ENCODE measurements around the gene SEMA3A.
"Not testable (repeated sequence)": the region's sequence is repeated elsewhere in the genome, so short reads cannot be mapped to it uniquely, and the experiment has no call there.

Gene SEMA3A

GRCh38 chr7:84161398-84161797, 33.2 kb downstream of the SEMA3A start:
- Histone ChIP-seq H3K27me3 (ENCODE audit: control insufficient read depth, insufficient read depth, low read length, poor library complexity, severe bottlenecking) (no peaks in the 10 kb centered on the region), H3K9me3 (ENCODE audit: control insufficient read depth, low read length) (no peaks in the 10 kb centered on the region), H3K36me3 (ENCODE audit: control insufficient read depth, insufficient read depth, low read length) (no peaks in the 10 kb centered on the region), H3K4me1 (ENCODE audit: control insufficient read depth, insufficient read depth, low read length) (peaks cover 4% of the 10 kb centered on the region), H3K4me3 (ENCODE audit: insufficient read depth, low read depth, low read length) (no peak overlapping the region), H3K27ac (ENCODE audit: insufficient read depth, low read depth, low read length, poor library complexity, severe bottlenecking) (no peak overlapping the region)
- WGBS, 2 experiments: 93 to 100% methylated on average over 1 of the region's 1 CpG

DNA sequence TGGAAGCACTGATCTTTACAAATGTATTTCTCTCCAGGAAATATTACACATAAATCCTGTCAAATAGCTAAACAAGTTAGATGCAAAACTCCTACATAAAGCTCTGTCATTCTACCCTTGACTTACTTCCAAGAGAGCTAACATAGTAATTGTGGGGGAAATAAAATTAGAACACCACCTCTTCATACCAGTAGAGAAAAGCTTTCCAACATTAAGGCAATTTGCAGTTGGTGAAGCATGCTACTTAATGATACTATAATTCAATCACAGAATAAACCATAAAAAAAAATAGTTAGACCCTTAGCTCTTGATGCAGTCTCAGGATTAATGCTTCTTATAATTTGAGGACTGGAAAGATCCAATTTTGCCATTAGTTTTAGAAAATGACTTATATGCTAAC, 35.2 kb downstream of the SEMA3A start:
- no peak overlapping the region for H3K4me3 ChIP-seq (ENCODE audit: insufficient read depth, low read depth, low read length)
- H3K27me3 ChIP-seq (ENCODE audit: control insufficient read depth, insufficient read depth, low read length, poor library complexity, severe bottlenecking): no peaks in the 10 kb centered on the region
- peaks cover 4% of the 10 kb centered on the region for H3K4me1 ChIP-seq (ENCODE audit: control insufficient read depth, insufficient read depth, low read length)
- no peak overlapping the region for H3K27ac ChIP-seq (ENCODE audit: insufficient read depth, low read depth, low read length, poor library complexity, severe bottlenecking)
- no peaks in the 10 kb centered on the region for H3K36me3 ChIP-seq (ENCODE audit: control insufficient read depth, insufficient read depth, low read length)
- H3K9me3 ChIP-seq (ENCODE audit: control insufficient read depth, low read length): no peaks in the 10 kb centered on the region

DNA sequence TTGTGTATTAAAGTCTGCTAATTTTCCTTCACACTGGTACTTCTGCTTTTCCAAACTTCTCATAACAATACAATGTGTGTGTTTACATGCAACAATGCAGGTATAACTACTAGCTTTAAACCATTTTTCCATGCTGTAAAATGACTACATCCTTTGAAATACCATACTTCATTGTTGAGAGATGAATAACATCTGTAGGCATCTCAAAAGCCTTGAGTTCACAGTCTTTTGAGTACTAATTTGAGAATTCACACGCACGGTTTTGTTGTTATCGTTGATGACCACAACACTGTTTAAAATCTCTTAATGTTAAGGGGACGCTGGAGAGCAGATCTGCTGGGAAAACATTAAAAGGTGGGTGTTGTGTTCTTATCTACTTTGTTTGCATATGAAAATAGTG, 37.4 kb downstream of the SEMA3A start:
- H3K27ac ChIP-seq (ENCODE audit: insufficient read depth, low read depth, low read length, poor library complexity, severe bottlenecking): no peak overlapping the region
- H3K27me3 ChIP-seq (ENCODE audit: control insufficient read depth, insufficient read depth, low read length, poor library complexity, severe bottlenecking): no peaks in the 10 kb centered on the region
- WGBS, 2 experiments: 87 to 92% methylated on average over 4 of the region's 4 CpGs
- H3K36me3 ChIP-seq (ENCODE audit: control insufficient read depth, insufficient read depth, low read length): no peaks in the 10 kb centered on the region
- no peaks in the 10 kb centered on the region for H3K9me3 ChIP-seq (ENCODE audit: control insufficient read depth, low read length)
- no peaks in the 10 kb centered on the region for H3K4me1 ChIP-seq (ENCODE audit: control insufficient read depth, insufficient read depth, low read length)
- H3K4me3 ChIP-seq (ENCODE audit: insufficient read depth, low read depth, low read length): no peak overlapping the region

GRCh38 chr7:84154991-84155781, 39.4 kb downstream of the SEMA3A start:
- no peaks in the 10 kb centered on the region for H3K4me1 ChIP-seq (ENCODE audit: control insufficient read depth, insufficient read depth, low read length)
- 96% methylated on average over 6 of the region's 6 CpGs for WGBS, 2 experiments
- no peaks in the 10 kb centered on the region for H3K36me3 ChIP-seq (ENCODE audit: control insufficient read depth, insufficient read depth, low read length)
- no peak overlapping the region for H3K4me3 ChIP-seq (ENCODE audit: insufficient read depth, low read depth, low read length)
- H3K27me3 ChIP-seq (ENCODE audit: control insufficient read depth, insufficient read depth, low read length, poor library complexity, severe bottlenecking): no peaks in the 10 kb centered on the region
- no peaks in the 10 kb centered on the region for H3K9me3 ChIP-seq (ENCODE audit: control insufficient read depth, low read length)
- no peak overlapping the region for H3K27ac ChIP-seq (ENCODE audit: insufficient read depth, low read depth, low read length, poor library complexity, severe bottlenecking)

GRCh38 chr7:84152995-84153394, 41.6 kb downstream of the SEMA3A start:
- no peak overlapping the region for H3K4me3 ChIP-seq (ENCODE audit: insufficient read depth, low read depth, low read length)
- H3K9me3 ChIP-seq (ENCODE audit: control insufficient read depth, low read length): no peaks in the 10 kb centered on the region
- H3K36me3 ChIP-seq (ENCODE audit: control insufficient read depth, insufficient read depth, low read length): no peaks in the 10 kb centered on the region
- H3K27me3 ChIP-seq (ENCODE audit: control insufficient read depth, insufficient read depth, low read length, poor library complexity, severe bottlenecking): no peaks in the 10 kb centered on the region
- H3K27ac ChIP-seq (ENCODE audit: insufficient read depth, low read depth, low read length, poor library complexity, severe bottlenecking): no peak overlapping the region
- H3K4me1 ChIP-seq (ENCODE audit: control insufficient read depth, insufficient read depth, low read length): peaks cover 4% of the 10 kb centered on the region

- H3K9me3 ChIP-seq (ENCODE audit: control insufficient read depth, low read length); H3K36me3 ChIP-seq (ENCODE audit: control insufficient read depth, insufficient read depth, low read length); H3K27me3 ChIP-seq (ENCODE audit: control insufficient read depth, insufficient read depth, low read length, poor library complexity, severe bottlenecking): not testable (repeated sequence)
- Histone ChIP-seq H3K4me1 (ENCODE audit: control insufficient read depth, insufficient read depth, low read length) (peaks cover 20% of the 10 kb centered on the region), H3K27ac (ENCODE audit: insufficient read depth, low read depth, low read length, poor library complexity, severe bottlenecking) (peak overlapping the region; percentile 85), H3K4me3 (ENCODE audit: insufficient read depth, low read depth, low read length) (peak overlapping the region; percentile 43)
- WGBS, 2 experiments: 3% methylated on average over 20 to 22 of the region's 22 CpGs
Observed at GRCh38 chr7:84150370-84150769, 44.2 kb downstream of the SEMA3A start.

GRCh38 chr7:84149573-84149972, 45.0 kb downstream of the SEMA3A start:
- WGBS, 2 experiments: 15 to 22% methylated on average over 3 of the region's 3 CpGs
- no peaks in the 10 kb centered on the region for H3K27me3 ChIP-seq (ENCODE audit: control insufficient read depth, insufficient read depth, low read length, poor library complexity, severe bottlenecking)
- H3K4me3 ChIP-seq (ENCODE audit: insufficient read depth, low read depth, low read length): peak overlapping the region; percentile 43
- H3K9me3 ChIP-seq (ENCODE audit: control insufficient read depth, low read length): no peaks in the 10 kb centered on the region
- H3K27ac ChIP-seq (ENCODE audit: insufficient read depth, low read depth, low read length, poor library complexity, severe bottlenecking): no peak overlapping the region
- H3K4me1 ChIP-seq (ENCODE audit: control insufficient read depth, insufficient read depth, low read length): peaks cover 26% of the 10 kb centered on the region
- H3K36me3 ChIP-seq (ENCODE audit: control insufficient read depth, insufficient read depth, low read length): no peaks in the 10 kb centered on the region

DNA sequence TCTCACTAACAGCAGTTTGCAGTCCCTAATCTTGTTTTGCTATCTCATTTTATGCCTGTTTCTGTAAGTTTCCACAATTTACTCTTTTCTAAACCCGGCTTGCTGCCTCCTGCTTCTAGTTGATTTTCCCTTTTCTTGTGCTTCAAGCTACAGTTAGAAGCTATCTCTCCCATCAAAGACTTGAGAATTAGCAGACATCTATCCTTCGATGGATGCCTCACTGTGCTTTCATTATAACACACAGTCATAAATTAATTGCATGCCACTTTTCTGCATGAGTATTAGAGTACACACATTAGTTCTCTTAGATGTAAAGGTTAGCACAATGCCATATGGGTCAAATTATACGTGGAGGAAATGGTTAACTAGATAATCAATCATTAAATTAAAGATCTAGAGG, 48.7 kb downstream of the SEMA3A start:
- Histone ChIP-seq H3K27me3 (ENCODE audit: control insufficient read depth, insufficient read depth, low read length, poor library complexity, severe bottlenecking) (no peaks in the 10 kb centered on the region), H3K4me1 (ENCODE audit: control insufficient read depth, insufficient read depth, low read length) (peaks cover 28% of the 10 kb centered on the region), H3K4me3 (ENCODE audit: insufficient read depth, low read depth, low read length) (no peak overlapping the region), H3K36me3 (ENCODE audit: control insufficient read depth, insufficient read depth, low read length) (no peaks in the 10 kb centered on the region), H3K9me3 (ENCODE audit: control insufficient read depth, low read length) (no peaks in the 10 kb centered on the region), H3K27ac (ENCODE audit: insufficient read depth, low read depth, low read length, poor library complexity, severe bottlenecking) (no peak overlapping the region)
- WGBS, 2 experiments: 60 to 66% methylated on average over 3 of the region's 3 CpGs

DNA sequence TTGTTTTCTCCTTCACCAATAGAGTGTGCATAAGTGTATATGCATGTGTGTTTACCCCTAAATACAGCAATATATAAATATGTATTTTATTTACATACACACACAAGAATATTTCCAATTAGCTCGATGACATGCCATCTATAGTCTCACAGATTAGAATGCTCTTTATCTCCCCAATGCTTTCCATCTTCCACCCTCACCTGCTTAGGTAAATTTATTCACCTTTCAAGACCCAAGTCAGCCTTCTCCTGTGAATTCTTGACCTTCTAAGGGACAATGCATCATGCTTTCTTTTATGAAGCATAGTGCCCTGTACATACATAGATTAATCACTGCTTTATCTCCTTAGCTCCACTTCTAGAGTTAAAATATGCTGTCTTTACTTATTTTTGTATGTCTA, 49.7 kb downstream of the SEMA3A start:
- no peak overlapping the region for H3K27ac ChIP-seq (ENCODE audit: insufficient read depth, low read depth, low read length, poor library complexity, severe bottlenecking)
- 44 to 67% methylated on average over 1 of the region's 1 CpG for WGBS, 2 experiments
- no peaks in the 10 kb centered on the region for H3K36me3 ChIP-seq (ENCODE audit: control insufficient read depth, insufficient read depth, low read length)

DNA sequence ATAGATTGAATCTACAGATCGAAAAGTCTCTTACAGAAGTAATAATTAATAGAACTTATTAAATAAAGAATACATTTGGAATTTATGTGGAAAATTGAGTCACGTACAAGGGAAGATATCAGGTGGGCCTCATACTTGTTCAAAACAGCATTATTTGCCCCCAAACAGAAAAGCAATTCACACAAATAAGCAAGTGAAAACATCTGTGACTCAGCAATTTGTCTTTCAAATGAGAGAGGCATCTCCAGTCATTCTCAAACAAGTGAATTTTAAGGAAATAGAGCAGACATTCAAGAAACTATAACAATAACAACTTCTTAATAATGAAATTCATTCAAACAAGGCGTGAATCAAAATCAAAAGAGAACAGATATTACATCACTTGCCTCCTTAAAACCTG, 50.1 kb downstream of the SEMA3A start:
- no peak overlapping the region for H3K27ac ChIP-seq (ENCODE audit: insufficient read depth, low read depth, low read length, poor library complexity, severe bottlenecking)
- peaks cover 28% of the 10 kb centered on the region for H3K4me1 ChIP-seq (ENCODE audit: control insufficient read depth, insufficient read depth, low read length)
- no peaks in the 10 kb centered on the region for H3K9me3 ChIP-seq (ENCODE audit: control insufficient read depth, low read length)
- no peaks in the 10 kb centered on the region for H3K36me3 ChIP-seq (ENCODE audit: control insufficient read depth, insufficient read depth, low read length)
- 45 to 60% methylated on average over 2 of the region's 3 CpGs for WGBS, 2 experiments
- no peak overlapping the region for H3K4me3 ChIP-seq (ENCODE audit: insufficient read depth, low read depth, low read length)
- no peaks in the 10 kb centered on the region for H3K27me3 ChIP-seq (ENCODE audit: control insufficient read depth, insufficient read depth, low read length, poor library complexity, severe bottlenecking)

More for the DNA sequence above, 49.7 kb downstream of the SEMA3A start:
- Histone ChIP-seq H3K9me3 (ENCODE audit: control insufficient read depth, low read length) (no peaks in the 10 kb centered on the region), H3K4me3 (ENCODE audit: insufficient read depth, low read depth, low read length) (no peak overlapping the region), H3K4me1 (ENCODE audit: control insufficient read depth, insufficient read depth, low read length) (peaks cover 28% of the 10 kb centered on the region), H3K27me3 (ENCODE audit: control insufficient read depth, insufficient read depth, low read length, poor library complexity, severe bottlenecking) (no peaks in the 10 kb centered on the region)

- Histone ChIP-seq H3K9me3 (ENCODE audit: control insufficient read depth, low read length) (no peaks in the 10 kb centered on the region), H3K27me3 (ENCODE audit: control insufficient read depth, insufficient read depth, low read length, poor library complexity, severe bottlenecking) (no peaks in the 10 kb centered on the region), H3K4me1 (ENCODE audit: control insufficient read depth, insufficient read depth, low read length) (peaks cover 23% of the 10 kb centered on the region), H3K36me3 (ENCODE audit: control insufficient read depth, insufficient read depth, low read length) (no peaks in the 10 kb centered on the region), H3K27ac (ENCODE audit: insufficient read depth, low read depth, low read length, poor library complexity, severe bottlenecking) (no peak overlapping the region), H3K4me3 (ENCODE audit: insufficient read depth, low read depth, low read length) (no peak overlapping the region)
- 97% methylated on average over 3 of the region's 3 CpGs for WGBS, 2 experiments
Observed at GRCh38 chr7:84142726-84143125, 51.9 kb downstream of the SEMA3A start.
